HG03342 (cell line): ENCODE results near the gene SPO11.

Source experiments
- ATAC-seq: cut with Tn5 transposase; IDR thresholded peaks from one replicate; pipeline ENCODE4 v1.9.1; 2021; ENCODE audit warnings: mild to moderate bottlenecking, moderate library complexity; ENCODE audit not compliant: unreplicated experiment

Gene SPO11

DNA sequence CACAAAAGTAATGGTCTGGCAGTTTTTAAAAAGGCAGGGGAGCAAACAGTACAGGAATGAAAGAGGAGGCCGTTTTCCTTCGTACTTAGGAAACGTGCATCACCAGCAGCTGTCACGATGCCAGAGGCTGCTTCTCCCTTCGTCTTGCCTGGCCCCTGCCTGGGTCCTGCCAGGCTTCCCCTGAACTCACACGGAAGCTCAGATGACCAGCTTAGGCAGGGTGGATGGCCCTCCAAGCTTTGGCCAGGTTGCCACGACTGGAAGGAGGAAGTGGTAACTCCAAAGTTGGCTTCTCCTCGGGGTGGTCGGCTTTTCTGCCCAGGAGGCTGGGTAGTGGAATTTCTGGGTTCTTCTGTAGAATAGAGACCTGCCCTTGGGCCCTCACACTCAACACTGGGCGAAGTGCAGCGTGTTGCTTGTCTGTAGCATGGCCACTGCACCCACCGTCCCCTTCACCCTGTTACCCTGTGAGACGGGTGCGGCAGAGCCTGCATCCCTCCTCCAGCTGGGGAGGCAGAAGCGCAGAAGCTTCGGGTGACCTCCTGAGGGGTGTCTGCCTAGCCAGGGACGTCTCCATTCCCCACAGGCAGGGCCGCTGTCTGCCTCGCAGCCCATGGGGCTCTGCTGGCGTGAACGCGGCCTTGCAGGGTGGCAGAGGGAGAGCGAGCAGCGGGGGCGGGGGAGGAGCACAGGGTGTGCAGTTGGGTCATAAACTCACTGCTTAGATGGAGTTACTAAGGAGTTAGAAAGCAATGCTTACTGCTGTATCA is 43.2 kb downstream of the SPO11 start:
- no peak for ATAC-seq

DNA sequence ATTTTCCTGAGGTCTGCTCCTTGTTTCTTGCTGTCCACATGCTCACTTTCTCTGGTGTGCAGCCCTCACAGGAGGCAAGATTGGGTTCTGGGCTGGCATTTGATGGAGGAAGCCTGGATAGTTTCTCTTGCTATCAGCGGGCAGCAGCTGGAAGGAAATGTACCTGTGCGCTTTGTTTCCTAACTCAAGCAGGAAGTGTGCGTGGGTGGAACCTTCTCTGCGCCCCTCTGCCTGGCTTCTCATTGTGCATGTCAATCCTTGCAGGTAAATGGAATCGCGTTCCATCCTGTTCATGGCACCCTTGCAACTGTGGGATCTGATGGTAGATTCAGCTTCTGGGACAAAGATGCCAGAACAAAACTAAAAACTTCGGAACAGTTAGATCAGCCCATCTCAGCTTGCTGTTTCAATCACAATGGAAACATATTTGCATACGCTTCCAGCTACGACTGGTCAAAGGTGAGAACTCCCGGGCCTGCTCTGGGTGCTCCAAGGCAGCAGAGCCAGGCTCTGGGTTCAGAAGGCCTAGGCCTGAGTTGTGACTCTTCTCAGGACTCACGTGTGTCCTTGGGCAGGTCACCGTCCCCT is 44.8 kb downstream of the SPO11 start:
- ATAC-seq = no peak

DNA sequence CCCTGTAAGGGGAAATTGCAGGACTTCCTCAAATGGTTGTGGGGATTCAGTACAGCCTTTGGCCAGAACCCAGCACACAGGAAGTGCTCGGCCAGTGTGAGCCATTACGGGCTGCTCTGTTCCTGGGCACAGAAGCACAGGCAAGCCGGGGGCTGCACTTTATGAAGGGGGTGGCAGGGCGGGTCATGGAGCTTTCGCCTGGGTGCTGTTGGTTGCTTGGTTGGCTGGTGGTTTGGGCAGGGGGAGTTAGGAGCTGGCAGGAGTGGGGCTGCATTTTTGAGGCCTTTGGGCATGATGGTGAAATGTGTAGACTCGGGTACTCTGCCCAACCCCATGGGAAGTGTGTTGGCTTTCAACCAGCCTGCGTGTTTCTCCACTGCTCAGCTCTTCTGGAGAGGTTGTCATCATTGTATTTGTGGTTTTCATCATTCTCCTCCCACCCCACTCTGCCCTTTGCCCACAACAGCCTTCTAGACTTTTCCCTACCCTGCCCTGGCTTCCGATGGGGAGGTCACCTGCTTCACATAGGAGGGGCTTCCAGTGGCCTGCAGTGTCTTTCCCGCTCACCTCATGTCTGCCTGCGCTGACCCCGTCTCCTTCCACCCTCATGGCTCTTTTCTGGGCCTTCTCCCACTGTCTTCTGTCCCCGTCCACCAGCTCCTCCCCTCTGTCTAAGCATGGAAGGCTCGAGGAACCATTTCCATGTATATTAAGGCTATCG is 45.5 kb downstream of the SPO11 start:
- no peak for ATAC-seq

DNA sequence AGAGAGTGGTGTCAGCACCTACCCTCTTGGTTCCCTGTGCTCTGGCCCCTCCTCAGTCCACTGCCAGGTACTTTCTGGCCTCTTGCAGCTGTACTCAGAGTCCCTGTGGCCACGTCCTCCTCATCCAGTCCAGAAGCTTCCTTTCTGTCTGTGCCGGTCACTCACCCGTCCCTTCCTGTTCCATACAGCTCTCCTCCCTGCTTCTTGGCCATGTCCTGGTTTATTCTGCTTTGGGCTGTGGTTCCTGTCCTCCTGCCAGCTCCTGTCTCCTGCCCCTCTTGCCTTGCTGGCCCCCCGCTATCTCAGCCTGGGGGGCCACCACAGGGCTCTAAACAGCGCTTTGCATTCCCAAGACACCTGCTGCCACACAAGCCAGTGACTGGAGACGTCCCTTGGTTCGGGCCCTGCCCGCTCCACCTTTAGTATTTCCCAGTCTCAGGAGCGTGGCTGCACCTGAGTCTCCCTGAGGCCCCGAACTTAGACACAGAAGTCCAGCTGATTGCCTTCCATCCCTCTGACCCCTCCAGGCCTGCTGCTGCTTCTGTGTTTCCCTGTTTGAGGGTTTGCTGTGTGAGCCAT is 46.1 kb downstream of the SPO11 start:
- no peak for ATAC-seq

DNA sequence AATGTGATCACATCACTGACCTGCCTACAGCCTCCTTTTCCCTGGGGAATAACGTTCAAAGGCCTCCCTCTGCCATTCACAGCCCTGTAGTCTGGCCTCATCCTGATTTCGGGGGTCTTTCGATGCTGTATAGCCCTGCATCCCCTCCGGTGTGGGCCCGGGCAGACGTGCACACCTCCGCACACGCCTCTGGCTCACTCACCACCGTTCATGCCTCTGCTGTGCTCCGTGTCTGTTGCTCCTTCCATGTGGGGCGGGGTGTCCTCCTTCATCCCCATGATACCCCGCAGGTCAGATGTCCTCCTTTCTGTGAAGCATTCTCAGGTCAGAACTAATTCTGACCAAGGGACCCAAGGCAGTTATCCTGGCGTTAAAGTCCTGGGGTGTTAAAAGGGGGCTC is 47.7 kb downstream of the SPO11 start:
- no peak for ATAC-seq

DNA sequence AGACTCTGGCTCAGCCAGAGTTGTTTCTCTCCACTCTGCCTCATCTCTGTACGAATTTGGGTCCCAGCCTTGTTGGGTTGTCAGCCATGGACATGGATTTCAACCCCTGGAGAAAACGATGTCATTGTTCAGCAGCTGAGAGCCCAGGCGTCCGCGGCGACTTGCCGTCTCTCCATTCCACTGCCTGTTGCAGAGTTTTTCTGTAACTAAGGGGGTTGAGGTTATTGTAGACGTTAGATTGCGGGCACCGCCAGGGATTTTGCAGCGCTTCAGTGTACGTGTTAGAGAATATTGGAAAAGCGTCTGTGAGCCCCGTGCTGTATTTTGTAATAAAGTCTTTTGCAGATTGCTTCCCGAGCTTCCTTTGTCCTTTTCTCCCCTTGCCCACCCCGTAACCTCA is 48.5 kb downstream of the SPO11 start:
- ATAC-seq = no peak

DNA sequence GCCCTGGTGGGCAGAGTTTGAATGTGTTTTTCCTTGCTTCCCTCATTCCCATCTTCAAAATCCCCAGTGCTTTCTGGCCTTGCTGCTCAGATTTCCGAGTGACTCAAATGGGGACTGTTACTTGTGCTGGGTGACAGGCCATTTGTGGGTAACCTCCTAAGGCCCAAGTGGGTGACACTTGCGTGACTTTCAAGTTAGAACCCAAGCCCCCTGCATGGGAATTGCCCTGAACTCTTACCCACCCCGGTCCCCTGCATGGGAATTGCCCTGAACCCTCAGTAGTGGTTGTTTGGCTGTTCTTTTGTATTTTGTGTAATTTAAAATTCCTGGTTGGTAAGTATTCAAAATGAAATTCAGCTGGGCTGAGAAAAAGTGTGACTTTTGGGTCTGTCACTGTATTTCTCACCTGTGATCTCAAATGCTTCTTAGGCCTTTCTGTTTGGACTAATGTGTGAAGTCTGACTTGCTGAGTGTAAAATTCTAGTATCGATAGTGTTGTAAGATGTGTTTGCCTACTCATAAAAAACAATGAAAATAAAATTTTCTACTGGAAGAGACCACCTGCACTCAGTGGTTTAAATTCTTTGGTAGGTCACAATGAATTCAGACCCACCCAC is 49.2 kb downstream of the SPO11 start:
- no peak for ATAC-seq

DNA sequence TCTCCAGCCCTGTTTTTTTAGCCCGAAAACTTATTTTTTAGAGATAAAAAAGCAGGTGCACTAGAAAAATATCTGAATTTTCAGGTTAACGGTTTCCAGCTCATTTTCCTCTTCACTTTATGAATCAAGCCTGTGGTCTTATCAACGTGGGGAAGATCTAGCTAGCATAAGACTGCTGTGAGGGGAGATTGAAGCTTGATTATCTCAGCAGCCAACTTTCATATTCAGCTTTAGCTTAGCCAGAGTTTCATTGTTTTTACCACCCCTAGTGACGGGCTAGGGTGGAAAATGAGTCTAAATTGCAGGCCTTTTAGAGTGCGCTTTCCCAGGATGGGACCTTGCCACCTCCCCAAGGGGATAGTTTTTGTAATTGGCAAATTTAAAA is 49.7 kb downstream of the SPO11 start:
- no peak for ATAC-seq

DNA sequence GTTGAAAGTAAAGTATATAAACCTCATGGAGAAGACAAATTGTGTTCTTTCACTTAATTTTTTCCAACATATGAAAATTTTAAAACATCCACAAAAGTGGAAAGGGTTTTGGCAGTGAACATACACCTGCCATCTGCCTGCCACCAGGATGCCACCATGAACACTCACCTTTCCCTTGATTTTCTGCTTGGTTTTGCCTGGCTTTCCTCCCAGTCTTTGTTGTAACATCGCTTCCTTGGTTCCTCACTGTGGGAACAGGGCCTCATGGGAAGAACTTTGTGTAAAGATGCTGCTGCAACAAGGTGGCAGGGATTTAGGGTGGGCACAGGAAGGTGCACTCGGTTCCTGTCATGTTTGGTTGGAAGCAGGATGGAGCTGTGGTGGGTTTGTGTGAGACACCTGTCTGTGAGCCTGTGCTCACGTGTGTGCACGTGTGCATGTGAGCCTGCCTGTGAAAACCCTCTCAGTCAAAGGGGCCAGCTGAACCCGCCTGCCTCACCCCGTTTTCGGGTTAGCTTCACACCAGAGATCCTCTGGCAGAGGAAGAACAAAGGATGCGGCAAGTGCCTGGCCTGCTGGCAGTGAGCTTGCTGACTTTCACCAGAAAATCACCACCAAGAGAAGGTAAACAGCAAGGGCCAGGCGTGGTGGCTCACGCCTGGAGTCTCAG is 50.6 kb downstream of the SPO11 start:
- no peak for ATAC-seq

DNA sequence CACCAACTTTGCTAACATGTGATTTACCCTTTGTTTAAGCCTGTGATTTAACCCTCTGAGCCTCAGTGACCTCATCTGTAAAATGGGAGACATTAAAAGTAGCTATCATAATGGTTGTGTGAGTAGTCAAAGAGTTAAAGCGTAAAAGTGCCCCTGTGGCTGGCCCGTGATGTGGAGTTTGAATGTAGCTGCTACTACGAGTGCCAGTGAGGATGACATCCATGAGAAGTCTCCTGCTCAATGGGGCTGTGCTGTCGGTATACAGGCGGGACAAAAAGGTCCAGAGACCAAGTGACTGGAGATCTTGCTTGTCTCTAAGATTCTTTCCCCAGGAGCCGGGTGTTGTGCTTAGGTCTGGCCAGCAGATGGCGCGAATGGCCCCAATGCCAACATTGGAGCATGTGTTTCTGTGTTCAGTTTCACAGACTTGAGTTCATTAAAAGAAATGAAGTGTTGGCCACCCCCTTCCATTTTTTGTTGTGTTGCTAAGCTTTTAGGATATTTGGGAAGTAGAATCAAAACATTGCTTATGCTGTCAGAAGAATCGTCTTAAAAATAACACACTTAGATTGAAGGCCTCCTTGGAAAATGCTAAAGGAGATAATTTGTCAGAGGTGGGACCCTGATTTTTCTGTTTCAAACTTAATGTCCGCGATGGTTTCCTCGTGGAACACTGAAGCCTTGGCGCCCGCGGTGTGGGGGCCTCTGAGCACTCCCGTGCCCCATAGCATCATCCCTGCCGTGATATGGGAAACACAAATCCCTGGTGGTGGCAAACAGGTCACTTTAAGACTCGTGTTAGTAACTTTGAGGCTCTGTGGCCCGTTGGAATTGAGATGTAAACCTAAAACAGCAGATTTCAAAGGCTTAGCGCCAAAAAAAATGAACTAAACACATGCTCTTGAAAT is 52.2 kb downstream of the SPO11 start:
- no peak for ATAC-seq

DNA sequence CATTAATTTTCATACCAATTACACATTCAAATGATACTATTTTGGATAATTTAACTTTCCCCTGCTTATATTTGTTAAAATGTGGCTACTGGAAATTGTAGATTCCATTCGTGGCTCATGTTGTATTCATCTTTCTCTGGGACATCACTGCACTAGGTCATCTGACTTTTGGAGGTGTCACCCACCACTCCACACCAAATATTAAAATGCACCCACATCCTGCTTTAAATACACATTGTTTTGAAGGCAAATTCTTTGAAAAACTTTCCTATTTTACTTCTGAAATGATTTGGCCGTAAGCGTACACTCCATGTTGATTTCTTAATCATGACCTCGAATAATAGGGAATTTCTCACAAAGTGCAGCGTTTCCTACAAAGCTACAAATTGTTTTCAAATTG is 52.9 kb downstream of the SPO11 start:
- ATAC-seq = no peak

DNA sequence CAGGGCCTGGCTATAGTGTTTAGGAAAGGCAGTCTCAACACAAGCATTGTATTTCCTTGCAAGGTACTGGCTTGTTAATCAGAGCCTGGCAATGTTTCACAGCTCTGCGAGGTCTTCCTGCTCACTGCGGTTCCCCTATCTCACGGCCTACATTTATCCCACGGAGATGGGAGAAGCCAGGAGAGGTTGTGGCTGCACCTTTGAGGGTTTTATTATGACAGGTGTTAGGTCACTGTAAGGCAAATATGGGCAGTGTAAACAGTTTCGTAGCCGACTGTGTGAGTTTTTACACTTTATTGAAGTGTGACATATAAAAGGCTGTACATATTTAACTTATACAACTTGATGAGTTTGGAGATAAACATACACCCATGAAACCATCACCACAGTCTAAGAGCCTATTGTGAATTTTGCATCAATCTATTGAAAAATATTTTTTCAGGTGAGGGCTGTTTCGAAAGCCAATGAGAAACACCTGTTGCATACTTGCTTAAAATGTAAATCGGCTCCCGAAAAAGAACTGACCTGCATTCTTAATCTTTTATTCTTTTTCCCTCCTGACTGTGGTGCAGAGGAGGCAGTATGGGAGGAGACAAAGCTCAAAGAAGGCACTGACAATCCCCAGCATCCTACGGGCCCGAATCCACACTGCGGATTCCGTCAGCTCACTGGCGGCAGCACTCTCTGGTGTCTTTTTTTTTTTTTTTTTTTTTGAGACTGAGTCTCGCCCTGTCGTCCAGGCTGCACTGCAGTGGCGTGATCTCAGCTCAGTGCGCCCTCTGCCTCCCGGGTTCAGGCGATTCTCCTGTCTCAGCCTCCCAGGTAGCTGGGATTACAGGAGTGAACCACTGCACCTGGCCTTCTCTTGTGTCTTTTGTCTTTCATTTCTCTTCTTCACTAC is 54.1 kb downstream of the SPO11 start:
- no peak for ATAC-seq

DNA sequence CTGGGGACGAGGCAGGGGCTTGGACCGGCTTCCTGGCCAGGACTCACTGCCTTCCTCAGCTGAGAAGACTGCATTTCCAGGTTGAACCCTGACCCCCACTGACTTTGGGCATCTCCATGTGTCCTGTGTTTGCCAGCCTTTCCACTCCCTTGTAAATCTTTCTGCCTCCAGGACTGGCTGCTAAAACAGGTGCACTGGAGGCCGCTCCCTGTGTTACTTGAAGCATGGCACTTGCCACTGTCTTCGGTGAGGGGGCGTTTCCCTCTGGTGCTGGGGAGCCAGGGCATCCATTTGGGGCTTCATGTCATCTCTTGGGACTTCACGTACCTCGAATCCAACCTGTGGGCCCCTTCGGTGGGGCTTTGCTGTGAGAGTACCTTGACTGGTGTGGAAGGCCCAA is 54.9 kb downstream of the SPO11 start:
- no peak for ATAC-seq

DNA sequence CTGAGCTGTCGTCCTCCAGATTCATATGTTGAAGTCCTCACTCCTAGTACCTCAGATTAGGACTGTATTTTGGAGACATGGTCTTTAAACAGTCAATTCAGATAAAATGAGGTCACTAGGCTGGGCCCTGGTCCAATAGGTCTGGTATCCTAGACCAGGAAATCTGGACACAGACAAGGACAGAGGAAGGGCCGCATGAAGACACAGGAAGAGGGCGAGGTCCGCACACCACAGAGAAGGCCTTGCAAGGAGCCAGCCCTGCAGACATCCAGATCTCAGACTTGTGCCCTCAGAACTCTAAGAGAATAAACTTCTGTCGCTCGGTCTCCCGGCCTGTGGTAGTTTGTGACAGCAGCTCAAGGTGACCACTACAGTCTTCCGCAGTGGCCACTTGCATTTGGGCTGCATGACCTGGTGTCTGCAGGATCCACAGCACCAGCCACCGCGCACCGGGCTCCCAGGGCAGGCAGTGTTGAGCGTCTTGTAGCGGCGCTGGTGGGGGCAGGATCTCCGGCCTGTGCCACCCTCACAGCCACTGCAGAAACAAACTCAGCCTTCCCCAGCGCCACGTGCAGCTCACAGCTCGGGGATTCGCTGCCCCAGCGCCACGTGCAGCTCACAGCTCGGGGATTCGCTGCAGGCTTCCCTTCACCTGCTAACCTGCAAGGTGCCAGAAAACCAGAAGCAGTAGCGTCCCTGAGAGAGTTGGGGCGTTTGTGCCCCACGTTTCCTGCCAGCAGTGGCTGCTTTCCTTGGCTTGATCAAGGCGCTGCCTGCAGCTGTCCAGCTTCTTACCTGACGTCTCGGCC is 55.6 kb downstream of the SPO11 start:
- no peak for ATAC-seq

DNA sequence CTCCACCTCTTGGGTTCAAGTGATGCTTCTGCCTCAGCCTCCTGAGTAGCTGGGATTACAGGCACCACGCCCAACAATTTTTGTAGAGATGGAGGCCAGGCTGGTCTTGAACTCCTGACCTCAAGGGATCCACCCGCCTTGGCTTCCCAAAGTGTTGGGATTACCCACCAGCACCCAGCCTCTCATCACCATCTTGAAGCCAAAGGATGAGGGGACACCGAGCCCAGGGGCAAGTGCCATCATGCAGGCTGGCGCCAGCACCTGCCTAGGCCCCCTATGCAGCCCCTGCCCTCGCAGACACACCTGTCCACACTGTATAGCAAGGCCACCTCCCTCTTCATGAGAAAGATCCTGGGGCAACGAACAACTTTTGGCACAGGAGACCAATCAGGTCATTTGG is 56.3 kb downstream of the SPO11 start:
- ATAC-seq = no peak

DNA sequence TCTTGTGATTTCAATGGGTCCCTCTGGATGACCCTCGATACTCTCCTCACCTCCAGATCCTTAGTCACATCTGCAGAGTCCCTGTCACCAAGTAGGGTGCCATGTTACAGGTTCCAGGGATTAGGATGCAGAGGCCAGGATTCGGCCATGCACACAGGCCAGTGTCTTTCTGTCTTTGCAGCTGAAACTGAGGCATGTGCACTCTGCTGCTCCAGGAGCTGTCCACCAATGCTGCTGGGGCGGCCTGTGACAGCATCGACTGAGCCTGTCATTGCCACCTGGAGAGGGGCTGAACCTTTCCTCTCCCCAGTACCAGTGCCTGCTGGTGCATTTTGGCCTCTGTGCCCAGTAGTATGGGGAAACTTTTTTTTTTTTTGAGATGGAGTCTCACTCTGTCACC is 57.2 kb downstream of the SPO11 start:
- ATAC-seq = no peak

DNA sequence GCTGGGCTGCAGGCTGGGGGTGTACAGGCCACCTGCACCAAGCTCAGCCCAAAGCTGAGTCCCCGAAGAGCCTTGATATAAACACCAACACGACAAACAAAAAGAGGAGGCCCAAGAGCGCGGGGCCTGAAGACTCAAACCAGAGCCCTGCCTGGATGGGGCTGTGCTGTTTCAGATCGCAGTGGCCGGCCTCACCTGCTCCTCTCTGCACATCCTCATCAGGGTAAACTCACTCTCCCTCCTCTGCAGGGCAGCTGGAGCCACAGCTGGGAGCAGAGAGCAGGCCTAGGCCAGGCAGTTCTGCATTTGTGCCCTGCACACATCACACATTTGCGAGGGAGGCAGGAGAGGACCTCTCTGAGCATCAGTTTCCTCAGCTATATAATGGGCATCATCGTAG is 57.9 kb downstream of the SPO11 start:
- no peak for ATAC-seq

DNA sequence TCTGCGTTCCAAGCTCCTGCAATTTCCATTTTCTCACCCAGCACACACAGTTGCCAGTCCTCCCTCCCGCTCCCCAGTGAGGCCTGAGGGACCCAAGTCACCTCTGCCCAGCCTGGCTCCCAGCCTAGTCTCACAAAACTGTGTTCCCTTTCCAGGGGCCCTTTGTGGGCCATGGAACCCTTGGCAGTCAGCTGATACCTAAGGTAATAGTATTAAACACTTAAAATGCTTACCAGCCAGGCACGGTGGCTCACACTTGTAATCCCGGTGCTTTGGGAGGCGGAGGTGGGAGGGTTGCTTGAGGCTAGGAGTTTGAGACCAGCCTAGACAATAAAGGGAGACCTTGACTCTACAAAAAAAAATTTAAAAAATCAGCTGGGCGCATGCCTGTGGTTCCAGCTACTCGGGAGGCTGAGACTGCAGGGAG is 58.4 kb downstream of the SPO11 start:
- no peak for ATAC-seq
